IMR-90 (cell line): ENCODE data around the gene PPOX. TPM values are rescaled to one million over a fixed set of nuclear protein-coding genes. Genes with fewer than 3 reads are reported as not detected.

Source experiments
- ATAC-seq: fragments of 200-7000 bp; cut with Tn5 transposase; 2 replicates; pipeline ENCODE4 v1.9.1; 2020; ENCODE audit warnings: low read depth, mild to moderate bottlenecking, moderate library complexity
- BruUV-seq: library from RNA; stranded (reverse); fragments of 400-500 nt; replicated peaks from 2 replicates; lab custom pipeline; 2021; lab: Mats Ljungman, UMichigan
- CTCF ChIA-PET: fragments of 300-600 bp; formaldehyde crosslinking; extraction: SDS; loops from one replicate; lab custom pipeline; 2021; ENCODE audit warnings: antibody characterized with exemption; lab: Yijun Ruan, JAX
- POLR2A ChIA-PET: fragments of 300-600 bp; sonication (Branson Sonifier 250); formaldehyde crosslinking; loops from one replicate; lab custom pipeline; 2022; ENCODE audit warnings: antibody characterized with exemption; ENCODE audit not compliant: unreplicated experiment; lab: Charles Lee
- DNase-seq: peaks from one replicate; pipeline ENCODE4 v3.0.0; 2013
- H2AFZ ChIP-seq: replicated peaks from 2 replicates; pipeline ENCODE3; 2013; ENCODE audit warnings: low read length, mild to moderate bottlenecking; ENCODE audit not compliant: poor library complexity
- H2AK5ac ChIP-seq: 2 replicates; pipeline ENCODE4 v1.6.1; 2013; ENCODE audit warnings: low read depth, low read length, inconsistent platforms
- H2AK9ac ChIP-seq: replicated peaks from 2 replicates; pipeline ENCODE3; 2013; ENCODE audit warnings: mild to moderate bottlenecking, low read depth, low read length, moderate library complexity; ENCODE audit not compliant: poor library complexity
- H2BK120ac ChIP-seq: 2 replicates; pipeline ENCODE4 v1.6.1; 2013; ENCODE audit warnings: low read depth, low read length, inconsistent platforms
- H2BK15ac ChIP-seq: 3 replicates; pipeline ENCODE4 v1.6.1; 2013; ENCODE audit warnings: low read depth, low read length, inconsistent platforms
- H2BK20ac ChIP-seq: 2 replicates; pipeline ENCODE4 v1.6.1; 2013; ENCODE audit warnings: low read depth, mild to moderate bottlenecking, inconsistent platforms, low read length, moderate library complexity
- H2BK5ac ChIP-seq: 2 replicates; pipeline ENCODE4 v1.6.1; 2013; ENCODE audit warnings: mild to moderate bottlenecking, low read depth, low read length, inconsistent platforms; ENCODE audit not compliant: poor library complexity, severe bottlenecking
- H3K14ac ChIP-seq: replicated peaks from 2 replicates; pipeline ENCODE4 v1.6.1; 2013; ENCODE audit warnings: low read depth, low read length, inconsistent platforms
- H3K18ac ChIP-seq: 2 replicates; pipeline ENCODE4 v1.6.1; 2013; ENCODE audit warnings: low read depth, low read length, control low read depth
- H3K23ac ChIP-seq: 2 replicates; pipeline ENCODE4 v1.6.1; 2013; ENCODE audit warnings: low read depth, low read length, inconsistent platforms
- H3K27ac ChIP-seq: 2 replicates; pipeline ENCODE4 v1.5.1; 2013; ENCODE audit warnings: mild to moderate bottlenecking, control low read depth, low read length; ENCODE audit not compliant: insufficient read depth
- H3K27me3 ChIP-seq: 2 replicates; pipeline ENCODE4 v1.6.1; 2013; ENCODE audit warnings: low read length; ENCODE audit not compliant: control insufficient read depth, insufficient read depth
- H3K36me3 ChIP-seq: 2 replicates; pipeline ENCODE4 v1.6.1; 2013; ENCODE audit warnings: low read length, mixed read lengths; ENCODE audit not compliant: control insufficient read depth, insufficient read depth
- H3K4ac ChIP-seq: 2 replicates; pipeline ENCODE4 v1.6.1; 2013; ENCODE audit warnings: low read depth, low read length, inconsistent platforms
- H3K4me1 ChIP-seq: 2 replicates; pipeline ENCODE4 v1.6.1; 2013; ENCODE audit warnings: low read length, mixed read lengths; ENCODE audit not compliant: control insufficient read depth, insufficient read depth
- H3K4me2 ChIP-seq: 2 replicates; pipeline ENCODE4 v1.6.1; 2013; ENCODE audit warnings: low read depth, mild to moderate bottlenecking, control low read depth, low read length, moderate library complexity
- H3K4me3 ChIP-seq: 2 replicates; pipeline ENCODE4 v1.5.1; 2013; ENCODE audit warnings: low read depth, mild to moderate bottlenecking, control low read depth, low read length, moderate library complexity; ENCODE audit not compliant: insufficient read depth
- H3K56ac ChIP-seq: 2 replicates; pipeline ENCODE4 v1.6.1; 2013; ENCODE audit warnings: low read length, inconsistent platforms; ENCODE audit not compliant: insufficient read depth; ENCODE audit errors: extremely low read depth
- H3K79me1 ChIP-seq, 2 experiments: 2 replicates each; pipeline ENCODE4 v1.6.1; 2013; ENCODE audit warnings: low read length in 2 of 2, inconsistent platforms in 1 of 2, low read depth in 1 of 2
- H3K9ac ChIP-seq: 2 replicates; pipeline ENCODE4 v1.6.1; 2013; ENCODE audit warnings: low read depth, low read length, control low read depth
- H3K9me1 ChIP-seq: 2 replicates; pipeline ENCODE4 v1.6.1; 2013; ENCODE audit warnings: low read length, inconsistent platforms; ENCODE audit not compliant: insufficient read depth
- H3K9me3 ChIP-seq: 2 replicates; pipeline ENCODE4 v1.6.1; 2013; ENCODE audit warnings: low read length; ENCODE audit not compliant: control insufficient read depth, insufficient read depth
- H4K20me1 ChIP-seq: 2 replicates; pipeline ENCODE4 v1.6.1; 2013; ENCODE audit warnings: low read length, inconsistent platforms; ENCODE audit not compliant: insufficient read depth
- H4K5ac ChIP-seq: 2 replicates; pipeline ENCODE4 v1.6.1; 2013; ENCODE audit warnings: mild to moderate bottlenecking, low read depth, low read length, control low read depth
- H4K8ac ChIP-seq, 2 experiments: 2 replicates each; pipeline ENCODE4 v1.6.1; 2013; ENCODE audit warnings: low read depth in 2 of 2, low read length in 2 of 2, control low read depth in 1 of 2, inconsistent platforms in 1 of 2
- H4K91ac ChIP-seq: 2 replicates; pipeline ENCODE4 v1.6.1; 2013; ENCODE audit warnings: low read depth, low read length, inconsistent platforms; ENCODE audit not compliant: insufficient read depth
- CTCF ChIP-seq: conservative IDR thresholded peaks from 2 replicates; pipeline ENCODE4 v1.5.1; 2012; ENCODE audit warnings: mild to moderate bottlenecking, low read depth, low read length, improper control_type of control experiment
- FOS ChIP-seq: fragments of 150-350 bp; IDR thresholded peaks from 2 replicates; pipeline ENCODE4 v1.6.1; 2016; ENCODE audit warnings: low read depth, low read length
- MAZ ChIP-seq: IDR thresholded peaks from 2 replicates; pipeline ENCODE4 v1.6.1; 2012; ENCODE audit warnings: low read depth, mild to moderate bottlenecking, low read length, improper control_type of control experiment, moderate library complexity, borderline replicate concordance
- NFE2L2 ChIP-seq: fragments of 150-350 bp; IDR thresholded peaks from 2 replicates; pipeline ENCODE4 v1.6.1; 2016; ENCODE audit warnings: low read depth, mild to moderate bottlenecking, low read length
- POLR2A ChIP-seq: IDR thresholded peaks from 2 replicates; pipeline ENCODE4 v1.6.1; 2012; ENCODE audit warnings: mild to moderate bottlenecking, low read depth, low read length
- RAD21 ChIP-seq: IDR thresholded peaks from 2 replicates; pipeline ENCODE4 v1.6.1; 2012; ENCODE audit warnings: low read length, improper control_type of control experiment
- RCOR1 ChIP-seq: IDR thresholded peaks from 2 replicates; pipeline ENCODE4 v1.6.1; 2012; ENCODE audit warnings: mild to moderate bottlenecking, low read length, improper control_type of control experiment; ENCODE audit not compliant: insufficient replicate concordance
- SMC3 ChIP-seq: fragments of 150-350 bp; IDR thresholded peaks from 2 replicates; pipeline ENCODE4 v1.6.1; 2016; ENCODE audit warnings: low read depth, mild to moderate bottlenecking, antibody characterized with exemption, low read length, moderate library complexity
- WGBS, 2 experiments: methylation state at CpG; one replicate each; pipeline versions ENCODE4 v1.1.5 to v1.1.7; 2013; ENCODE audit warnings: missing lambda C conversion rate in 2 of 2; ENCODE audit not compliant: insufficient read length in 1 of 2; ENCODE audit errors: extremely low coverage in 2 of 2; 5-methylcytosine and 5-hydroxymethylcytosine counted together
- dilution Hi-C: fragments of 300-500 bp; cut with HindIII; formaldehyde crosslinking; loops from one replicate; pipeline ENCODE4 v1.14.3; 2018; ENCODE audit warnings: low sequenced_read_pairs; ENCODE audit not compliant: unreplicated experiment
- in situ Hi-C: fragments of 300-500 bp; cut with MboI; formaldehyde crosslinking; loops from 3 replicates; pipeline ENCODE4 v1.14.3; 2019; ENCODE audit warnings: low sequenced_read_pairs, inconsistent platforms, mixed read lengths
- intact Hi-C: fragments of 100-400 bp; cut with micrococcal nuclease; formaldehyde crosslinking; loops from 2 replicates; pipeline ENCODE4 v1.10.0; 2022
- polyA plus RNA-seq, 3 experiments: library from polyadenylated mRNA; depleted of rRNA; stranded (reverse); fragments of >200 nt; gene quantifications; 2 replicates each; pipeline ENCODE4 v1.2.3, GENCODE V29; 2012; ENCODE audit warnings: low replicate concordance in 1 of 3
- total RNA-seq: library from RNA; depleted of rRNA; stranded (reverse); fragments of >200 nt; gene quantifications from 2 replicates; pipeline ENCODE4 v1.2.3, GENCODE V29; 2012

PPOX gene
- total and polyA plus RNA-seq, 2 of the 4 experiments (the other 2 are of a cell fraction), result 6.1 to 14.3 TPM

GRCh38 chr1:161209790-161210409 is 43.7 kb downstream of the PPOX start:
- Histone ChIP-seq H2BK120ac (no peak overlapping the region), H2AK5ac (no peak overlapping the region), H3K4ac (no peak overlapping the region), H3K56ac (no peak overlapping the region), H3K4me3 (no peak overlapping the region), H3K27me3 (no peaks in the 10 kb centered on the region), H3K27ac (no peak overlapping the region), H3K4me2 (no peak overlapping the region), H2BK20ac (no peak overlapping the region), H4K91ac (no peak overlapping the region), H3K79me1 (peaks cover 14 to 32% of the 10 kb centered on the region in 2 experiments), H3K23ac (no peak overlapping the region), H3K9ac (no peak overlapping the region), H2AFZ (peak overlapping the region; percentile 27), H3K18ac (no peak overlapping the region), H4K8ac (no peak overlapping the region), H3K14ac (no peak overlapping the region), H2BK5ac (no peak overlapping the region), H3K4me1 (peaks cover 11% of the 10 kb centered on the region), H3K9me1 (peaks cover 4% of the 10 kb centered on the region; the same call in 1 of the 2 replicates), H3K9me3 (no peaks in the 10 kb centered on the region), H4K20me1 (peaks cover 12% of the 10 kb centered on the region), H2AK9ac (no peak overlapping the region), H3K36me3 (peaks cover 47% of the 10 kb centered on the region), H4K5ac (no peak overlapping the region), H2BK15ac (no peak overlapping the region)
- in situ Hi-C loops, result loop anchor here (10.0 kb wide), 1 partner anchor 535 kb away; the partner anchor contains the start of gene DUSP12
- WGBS, 2 experiments, result 56% methylated on average over 4 of the region's 11 CpGs; no CpG with 5 or more reads in 1 of the 2 experiments
- BruUV-seq, result TSS peak; percentile 47
- ATAC-seq (peak; percentile 87), DNase-seq (peak; percentile 67)
- TF ChIP-seq MAZ (peak; percentile 62; the same call in 1 of the 2 replicates), FOS (no peak), NFE2L2 (no peak), RAD21 (peak; percentile 88), POLR2A (0 out of 2 replicates have a peak, but pooled peaks have one; percentile 46), CTCF (peak; percentile 91), RCOR1 (no peak), SMC3 (peak; percentile 80)
- intact Hi-C loops, result no loop called here
- POLR2A ChIA-PET, result no interaction called here
- dilution Hi-C loops, result no loop called here
- CTCF ChIA-PET, result interaction anchor here (0.6 to 2.7 kb wide), 2 partner anchors 16 to 220 kb away, joined by 3 to 20 read pairs; partner anchors contain the start of gene TOMM40L
